ENCODE measurements around the gene SDC3.

- TF ChIP-seq CTCF (IDR thresholded peaks at IDR 0.05; ENCODE audit: low read depth, low read length, poor library complexity, severe bottlenecking) (no peak), EZH2phosphoT487 (IDR thresholded peaks at IDR 0.05; ENCODE audit: borderline replicate concordance, low read length) (no peak)
These were observed 35.7 kb downstream of the SDC3 start for GRCh38 chr1:30872948-30873263.
